Measurements from ENCODE around the gene LGALSL. TPM values are rescaled to one million over a fixed set of nuclear protein-coding genes. Genes with fewer than 3 reads are reported as not detected.

LGALSL gene
- total and polyA plus RNA-seq, 4 experiments from 2014 or later, result 0.26 to 0.63 (median 0.29) TPM; not detected in 1

- ChIA-PET CTCF (ENCODE audit: partially characterized antibody) (interaction anchor here (1.3 to 3.1 kb wide), 2 partner anchors 32 to 125 kb away, joined by 6 to 12 read pairs; no protein-coding TSS in a partner anchor), POLR2A (ENCODE audit: partially characterized antibody) (no interaction called here)
- Mint-ChIP-seq H3K36me3 (peaks cover 0 to 1% of the 10 kb centered on the region in 2 donors), H3K4me1 (peaks cover 4 to 13% (median 5%) of the 10 kb centered on the region in 4 donors), H3K27me3 (peaks cover 0 to 5% of the 10 kb centered on the region in 2 donors), H3K9me3 (no peaks in the 10 kb centered on the region), H3K27ac (no peak overlapping the region), H3K4me3 (peak overlapping the region in 3 of 8 donors; percentile 4 to 30 (median 18))
- no peaks in the 10 kb centered on the region for H3K9me3 ChIP-seq (ENCODE audit: control insufficient read depth in 1 of 2, low read length in 2 of 2)
- H3K27me3 ChIP-seq (ENCODE audit: insufficient read depth, low read length), result no peaks in the 10 kb centered on the region
- DNase-seq, result no peak
- H3K4me1 ChIP-seq (ENCODE audit: insufficient read depth, low read length), result peaks cover 9% of the 10 kb centered on the region
- no peak overlapping the region for H3K4me3 ChIP-seq (ENCODE audit: low read length in 2 of 2)
- intact Hi-C loops (cut with micrococcal nuclease), result no loop called here
- no peaks in the 10 kb centered on the region for H3K36me3 ChIP-seq (ENCODE audit: insufficient read depth, low read length)
- no peak overlapping the region for H3K27ac ChIP-seq (ENCODE audit: low read depth, low read length)
Observed at GRCh38 chr2:64456293-64456692, 2.3 kb downstream of the LGALSL start.

- CTCF ChIA-PET (ENCODE audit: partially characterized antibody), result interaction anchor here (1.1 to 3.1 kb wide), 4 partner anchors 9 to 127 kb away, joined by 3 to 12 read pairs (median 3); no protein-coding TSS in a partner anchor
- Histone ChIP-seq H3K9me3 (ENCODE audit: control insufficient read depth in 1 of 2, low read length in 2 of 2) (no peaks in the 10 kb centered on the region), H3K27ac (ENCODE audit: low read depth, low read length) (no peak overlapping the region), H3K27me3 (ENCODE audit: insufficient read depth, low read length) (no peaks in the 10 kb centered on the region), H3K4me1 (ENCODE audit: insufficient read depth, low read length) (peaks cover 9% of the 10 kb centered on the region), H3K36me3 (ENCODE audit: insufficient read depth, low read length) (no peaks in the 10 kb centered on the region), H3K4me3 (ENCODE audit: low read length in 2 of 2) (no peak overlapping the region)
- intact Hi-C loops (cut with micrococcal nuclease), result no loop called here
- no peak overlapping the region for H3K27ac Mint-ChIP-seq
- H3K4me3 Mint-ChIP-seq, result no peak overlapping the region
- H3K36me3 Mint-ChIP-seq, result peaks cover 0 to 1% of the 10 kb centered on the region in 2 donors
- POLR2A ChIA-PET (ENCODE audit: partially characterized antibody), result no interaction called here
- H3K27me3 Mint-ChIP-seq, result peaks cover 0 to 2% of the 10 kb centered on the region in 2 donors
- H3K4me1 Mint-ChIP-seq, result peaks cover 4 to 13% (median 5%) of the 10 kb centered on the region in 4 donors
- no peaks in the 10 kb centered on the region for H3K9me3 Mint-ChIP-seq
- DNase-seq, result no peak
Observed at GRCh38 chr2:64457524-64457923, 3.6 kb downstream of the LGALSL start.

GRCh38 chr2:64459575-64459974 is 5.6 kb downstream of the LGALSL start:
- Mint-ChIP-seq H3K36me3 (no peaks in the 10 kb centered on the region), H3K27me3 (no peaks in the 10 kb centered on the region), H3K4me1 (peaks cover 0 to 7% (median 2%) of the 10 kb centered on the region in 4 donors), H3K4me3 (no peak overlapping the region), H3K9me3 (no peaks in the 10 kb centered on the region), H3K27ac (no peak overlapping the region)
- Histone ChIP-seq H3K27ac (ENCODE audit: low read depth, low read length) (no peak overlapping the region), H3K4me3 (ENCODE audit: low read length in 2 of 2) (no peak overlapping the region), H3K4me1 (ENCODE audit: insufficient read depth, low read length) (peaks cover 6% of the 10 kb centered on the region), H3K9me3 (ENCODE audit: control insufficient read depth in 1 of 2, low read length in 2 of 2) (no peaks in the 10 kb centered on the region), H3K27me3 (ENCODE audit: insufficient read depth, low read length) (no peaks in the 10 kb centered on the region), H3K36me3 (ENCODE audit: insufficient read depth, low read length) (no peaks in the 10 kb centered on the region)
- intact Hi-C loops (cut with micrococcal nuclease), result no loop called here
- ChIA-PET POLR2A (ENCODE audit: partially characterized antibody) (no interaction called here), CTCF (ENCODE audit: partially characterized antibody) (interaction anchor here (1.0 to 2.0 kb wide), 2 partner anchors 28 to 62 kb away, joined by 3 to 6 read pairs; no protein-coding TSS in a partner anchor)
- DNase-seq, result no peak

- Mint-ChIP-seq H3K27me3 (no peaks in the 10 kb centered on the region), H3K36me3 (no peaks in the 10 kb centered on the region), H3K4me3 (no peak overlapping the region), H3K27ac (no peak overlapping the region), H3K9me3 (no peaks in the 10 kb centered on the region), H3K4me1 (peaks cover 0 to 2% (median under 1%) of the 10 kb centered on the region in 4 donors)
- H3K27ac ChIP-seq (ENCODE audit: low read depth, low read length), result no peak overlapping the region
- no peaks in the 10 kb centered on the region for H3K27me3 ChIP-seq (ENCODE audit: insufficient read depth, low read length)
- POLR2A ChIA-PET (ENCODE audit: partially characterized antibody), result no interaction called here
- CTCF ChIA-PET (ENCODE audit: partially characterized antibody), result interaction anchor here (2.0 kb wide), 1 partner anchor 28 kb away, joined by 6 read pairs; no protein-coding TSS in a partner anchor
- no peak for DNase-seq
- H3K4me1 ChIP-seq (ENCODE audit: insufficient read depth, low read length), result no peaks in the 10 kb centered on the region
- H3K4me3 ChIP-seq (ENCODE audit: low read length in 2 of 2), result no peak overlapping the region
- intact Hi-C loops (cut with micrococcal nuclease), result no loop called here
- H3K9me3 ChIP-seq (ENCODE audit: control insufficient read depth in 1 of 2, low read length in 2 of 2), result no peaks in the 10 kb centered on the region
- H3K36me3 ChIP-seq (ENCODE audit: insufficient read depth, low read length), result no peaks in the 10 kb centered on the region
Observed at GRCh38 chr2:64460330-64460729, 6.4 kb downstream of the LGALSL start.

- H3K4me3 ChIP-seq (ENCODE audit: low read length in 2 of 2), result no peak overlapping the region
- no peaks in the 10 kb centered on the region for H3K36me3 ChIP-seq (ENCODE audit: insufficient read depth, low read length)
- POLR2A ChIA-PET (ENCODE audit: partially characterized antibody), result no interaction called here
- DNase-seq, result no peak
- Mint-ChIP-seq H3K9me3 (no peaks in the 10 kb centered on the region), H3K27ac (no peak overlapping the region), H3K27me3 (no peaks in the 10 kb centered on the region), H3K4me1 (no peaks in the 10 kb centered on the region), H3K4me3 (no peak overlapping the region), H3K36me3 (no peaks in the 10 kb centered on the region)
- H3K9me3 ChIP-seq (ENCODE audit: control insufficient read depth in 1 of 2, low read length in 2 of 2), result no peaks in the 10 kb centered on the region
- no peaks in the 10 kb centered on the region for H3K4me1 ChIP-seq (ENCODE audit: insufficient read depth, low read length)
- no peaks in the 10 kb centered on the region for H3K27me3 ChIP-seq (ENCODE audit: insufficient read depth, low read length)
- CTCF ChIA-PET (ENCODE audit: partially characterized antibody), result interaction anchor here (0.9 to 1.3 kb wide), 2 partner anchors 27 to 131 kb away, joined by 3 to 9 read pairs; no protein-coding TSS in a partner anchor
- intact Hi-C loops (cut with micrococcal nuclease), result no loop called here
- no peak overlapping the region for H3K27ac ChIP-seq (ENCODE audit: low read depth, low read length)
Observed at GRCh38 chr2:64461271-64462058, 7.5 kb downstream of the LGALSL start.

- Mint-ChIP-seq H3K36me3 (no peaks in the 10 kb centered on the region), H3K27ac (no peak overlapping the region), H3K27me3 (no peaks in the 10 kb centered on the region), H3K4me3 (no peak overlapping the region), H3K4me1 (no peaks in the 10 kb centered on the region), H3K9me3 (no peaks in the 10 kb centered on the region)
- Histone ChIP-seq H3K4me3 (ENCODE audit: low read length in 2 of 2) (no peak overlapping the region), H3K9me3 (ENCODE audit: control insufficient read depth in 1 of 2, low read length in 2 of 2) (no peaks in the 10 kb centered on the region), H3K27ac (ENCODE audit: low read depth, low read length) (no peak overlapping the region), H3K36me3 (ENCODE audit: insufficient read depth, low read length) (no peaks in the 10 kb centered on the region), H3K4me1 (ENCODE audit: insufficient read depth, low read length) (no peaks in the 10 kb centered on the region), H3K27me3 (ENCODE audit: insufficient read depth, low read length) (no peaks in the 10 kb centered on the region)
- CTCF ChIA-PET (ENCODE audit: partially characterized antibody), result interaction anchor here (0.9 to 1.3 kb wide), 2 partner anchors 26 to 132 kb away, joined by 3 to 9 read pairs; no protein-coding TSS in a partner anchor
- POLR2A ChIA-PET (ENCODE audit: partially characterized antibody), result no interaction called here
- DNase-seq, result no peak
- intact Hi-C loops (cut with micrococcal nuclease), result no loop called here
Observed at GRCh38 chr2:64462171-64462570, 8.2 kb downstream of the LGALSL start.

GRCh38 chr2:64462940-64463700 is 9.2 kb downstream of the LGALSL start:
- POLR2A ChIA-PET (ENCODE audit: partially characterized antibody), result no interaction called here
- CTCF ChIA-PET (ENCODE audit: partially characterized antibody), result interaction anchor here (1.3 kb wide), 2 partner anchors 25 kb away, joined by 5 to 9 read pairs; no protein-coding TSS in a partner anchor
- Mint-ChIP-seq H3K4me3 (no peak overlapping the region), H3K27ac (no peak overlapping the region), H3K9me3 (no peaks in the 10 kb centered on the region), H3K4me1 (no peaks in the 10 kb centered on the region), H3K27me3 (no peaks in the 10 kb centered on the region), H3K36me3 (no peaks in the 10 kb centered on the region)
- no peak overlapping the region for H3K27ac ChIP-seq (ENCODE audit: low read depth, low read length)
- H3K36me3 ChIP-seq (ENCODE audit: insufficient read depth, low read length), result no peaks in the 10 kb centered on the region
- no peaks in the 10 kb centered on the region for H3K27me3 ChIP-seq (ENCODE audit: insufficient read depth, low read length)
- DNase-seq, result no peak
- intact Hi-C loops (cut with micrococcal nuclease), result no loop called here
- no peak overlapping the region for H3K4me3 ChIP-seq (ENCODE audit: low read length in 2 of 2)
- no peaks in the 10 kb centered on the region for H3K9me3 ChIP-seq (ENCODE audit: control insufficient read depth in 1 of 2, low read length in 2 of 2)
- H3K4me1 ChIP-seq (ENCODE audit: insufficient read depth, low read length), result no peaks in the 10 kb centered on the region
